Upper lobe of left lung (tissue), 6 donors: ENCODE measurements around the gene SIRPA. TPM values are rescaled to one million over a fixed set of nuclear protein-coding genes. Genes with fewer than 3 reads are reported as not detected.

Source experiments
- ATAC-seq, 2 donors: fragments of 200-7000 bp; cut with Tn5 transposase; one replicate each; pipeline ENCODE4 v1.9.1; 2022; ENCODE audit warnings: mild to moderate bottlenecking in 2 of 2, moderate library complexity in 2 of 2; ENCODE audit not compliant: low FRiP score in 2 of 2
- DNase-seq, 2 donors: peaks; one replicate each; pipeline ENCODE4 v3.0.0-alpha.2; 2019 to 2020
- H3K27ac ChIP-seq, 4 donors: fragments of 200-600 bp; sonication (generic); one replicate each; pipeline ENCODE4 v1.5.1; 2016 to 2019
- H3K27me3 ChIP-seq, 4 donors: fragments of 200-600 bp; sonication (generic); one replicate each; pipeline ENCODE4 v1.5.1; 2017 to 2019
- H3K36me3 ChIP-seq, 4 donors: fragments of 200-600 bp; sonication (generic); one replicate each; pipeline ENCODE4 v1.5.1; 2016 to 2019
- H3K4me1 ChIP-seq, 4 donors: fragments of 200-600 bp; sonication (generic); one replicate each; pipeline ENCODE4 v1.5.1; 2018 to 2019
- H3K4me3 ChIP-seq, 4 donors: fragments of 200-600 bp; sonication (generic); one replicate each; pipeline ENCODE4 v1.5.1; 2017 to 2019; ENCODE audit warnings: mild to moderate bottlenecking in 2 of 4, moderate library complexity in 1 of 4
- H3K9me3 ChIP-seq, 4 donors: fragments of 200-600 bp; sonication (generic); one replicate each; pipeline ENCODE4 v1.5.1; 2018 to 2019
- CTCF ChIP-seq, 6 experiments: fragments of 450-650 bp in 4 of 6; fragments of 200-600 bp in 2 of 6; sonication (generic) in 2 of 6; IDR thresholded peaks; one replicate each; pipeline ENCODE4 v1.5.1; 2016 to 2019; ENCODE audit warnings: antibody characterized with exemption in 6 of 6
- EP300 ChIP-seq, 4 donors: sonication (generic); formaldehyde crosslinking; IDR thresholded peaks; one replicate each; pipeline ENCODE4 v1.5.1; 2017; ENCODE audit warnings: antibody characterized with exemption in 4 of 4, control low read depth in 2 of 4
- POLR2A ChIP-seq, 4 donors: fragments of 450-650 bp; IDR thresholded peaks; one replicate each; pipeline ENCODE4 v1.5.1; 2016 to 2017; ENCODE audit warnings: antibody characterized with exemption in 4 of 4, mild to moderate bottlenecking in 2 of 4
- POLR2AphosphoS5 ChIP-seq, 2 donors: sonication (generic); formaldehyde crosslinking; IDR thresholded peaks; one replicate each; pipeline ENCODE4 v1.5.1; 2017; ENCODE audit warnings: antibody characterized with exemption in 2 of 2
- WGBS, 2 donors: methylation state at CpG; one replicate each; pipeline ENCODE4 v1.1.5; 2017 to 2018; 5-methylcytosine and 5-hydroxymethylcytosine counted together
- total RNA-seq, 6 donors: library from RNA; depleted of rRNA in 4 of 6; stranded (reverse); fragments of >200 nt in 4 of 6; gene quantifications; one replicate each; pipeline versions ENCODE4 v1.1.0 to v1.2.1, GENCODE V29; 2016 to 2021
- donor health status: DM: no; HTN: no; CAD: no; lungs with moderate emphysema.
- donor health status: DM: no; HTN: yes; CAD: no; lungs with severe emphysema.

Gene SIRPA
- total RNA-seq, 6 donors from 2014 or later: 36.3 to 119 (median 60.4) TPM

- no peak for DNase-seq
- H3K27me3 ChIP-seq: peaks cover 0 to 5% (median 0%) of the 10 kb centered on the region in 4 donors
- 83 to 87% methylated on average over 15 of the region's 15 CpGs for WGBS, 2 donors
- H3K27ac ChIP-seq: peak overlapping the region; percentile 88 to 97 (median 91)
- ATAC-seq: no peak
- TF ChIP-seq POLR2AphosphoS5 (IDR thresholded peaks at IDR 0.05) (no peak), CTCF (IDR thresholded peaks at IDR 0.05) (no peak), POLR2A (IDR thresholded peaks at IDR 0.05) (no peak), EP300 (IDR thresholded peaks at IDR 0.05) (no peak)
- no peaks in the 10 kb centered on the region for H3K9me3 ChIP-seq
- peaks cover 25 to 56% (median 28%) of the 10 kb centered on the region in 4 donors for H3K4me1 ChIP-seq
- H3K4me3 ChIP-seq: peak overlapping the region in 1 of 4 donors; percentile 64
- no peaks in the 10 kb centered on the region for H3K36me3 ChIP-seq
These were observed 3.5 kb downstream of the SIRPA start for GRCh38 chr20:1898482-1899240.

- Histone ChIP-seq H3K4me1 (peaks cover 24 to 52% (median 26%) of the 10 kb centered on the region in 4 donors), H3K27me3 (peaks cover 0 to 5% (median 0%) of the 10 kb centered on the region in 4 donors), H3K9me3 (no peaks in the 10 kb centered on the region), H3K4me3 (no peak overlapping the region), H3K36me3 (peaks cover 0 to 2% (median 0%) of the 10 kb centered on the region in 4 donors), H3K27ac (peak overlapping the region in 3 of 4 donors; percentile 91 to 97 (median 91))
- TF ChIP-seq POLR2A (IDR thresholded peaks at IDR 0.05) (no peak), EP300 (IDR thresholded peaks at IDR 0.05) (no peak), CTCF (IDR thresholded peaks at IDR 0.05) (no peak), POLR2AphosphoS5 (IDR thresholded peaks at IDR 0.05) (no peak)
- 72 to 83% methylated on average over 5 to 6 of the region's 6 CpGs for WGBS, 2 donors
- ATAC-seq (no peak), DNase-seq (no peak)
These were observed 4.0 kb downstream of the SIRPA start for GRCh38 chr20:1899241-1899525.

- H3K9me3 ChIP-seq: no peaks in the 10 kb centered on the region
- peak in 3 of 6 experiments; percentile 26 to 38 (median 27) for TF ChIP-seq CTCF (IDR thresholded peaks at IDR 0.05)
- TF ChIP-seq POLR2A (IDR thresholded peaks at IDR 0.05): no peak
- WGBS, 2 donors: 38 to 79% methylated on average over 4 to 10 of the region's 10 CpGs
- DNase-seq: no peak
- H3K4me3 ChIP-seq: no peak overlapping the region
- peaks cover 17 to 42% (median 26%) of the 10 kb centered on the region in 4 donors for H3K4me1 ChIP-seq
- peak in 1 of 2 donors; percentile 62 for ATAC-seq
- H3K36me3 ChIP-seq: peaks cover 0 to 7% (median 2%) of the 10 kb centered on the region in 4 donors
- H3K27me3 ChIP-seq: peaks cover 0 to 3% (median 0%) of the 10 kb centered on the region in 4 donors
- no peak overlapping the region for H3K27ac ChIP-seq
These were observed 5.2 kb downstream of the SIRPA start for GRCh38 chr20:1900321-1900801.

- no peak for ATAC-seq
- no peak overlapping the region for H3K27ac ChIP-seq
- no peaks in the 10 kb centered on the region for H3K27me3 ChIP-seq
- no peaks in the 10 kb centered on the region for H3K9me3 ChIP-seq
- WGBS, 2 donors: 91 to 94% methylated on average over 18 of the region's 18 CpGs
- TF ChIP-seq POLR2A (IDR thresholded peaks at IDR 0.05) (no peak), EP300 (IDR thresholded peaks at IDR 0.05) (no peak), CTCF (IDR thresholded peaks at IDR 0.05) (no peak), POLR2AphosphoS5 (IDR thresholded peaks at IDR 0.05) (no peak)
- peaks cover 0 to 7% (median 2%) of the 10 kb centered on the region in 4 donors for H3K36me3 ChIP-seq
- no peak overlapping the region for H3K4me3 ChIP-seq
- peaks cover 14 to 30% (median 25%) of the 10 kb centered on the region in 4 donors for H3K4me1 ChIP-seq
- no peak for DNase-seq
These were observed 6.5 kb downstream of the SIRPA start for GRCh38 chr20:1901704-1902103.
